Hepatic stellate cell (primary cell): ENCODE data around the gene GPM6B.
"Not testable (repeated sequence)": the region's sequence is repeated elsewhere in the genome, so short reads cannot be mapped to it uniquely, and the experiment has no call there.

Experiments used
- DNase-seq: peaks from one replicate; pipeline ENCODE4 v3.0.0; 2011; ENCODE audit warnings: low spot score

GPM6B gene

GRCh38 chrX:13724878-13725277 is 92.0 kb downstream of the GPM6B start:
- DNase-seq: not testable (repeated sequence)

DNA sequence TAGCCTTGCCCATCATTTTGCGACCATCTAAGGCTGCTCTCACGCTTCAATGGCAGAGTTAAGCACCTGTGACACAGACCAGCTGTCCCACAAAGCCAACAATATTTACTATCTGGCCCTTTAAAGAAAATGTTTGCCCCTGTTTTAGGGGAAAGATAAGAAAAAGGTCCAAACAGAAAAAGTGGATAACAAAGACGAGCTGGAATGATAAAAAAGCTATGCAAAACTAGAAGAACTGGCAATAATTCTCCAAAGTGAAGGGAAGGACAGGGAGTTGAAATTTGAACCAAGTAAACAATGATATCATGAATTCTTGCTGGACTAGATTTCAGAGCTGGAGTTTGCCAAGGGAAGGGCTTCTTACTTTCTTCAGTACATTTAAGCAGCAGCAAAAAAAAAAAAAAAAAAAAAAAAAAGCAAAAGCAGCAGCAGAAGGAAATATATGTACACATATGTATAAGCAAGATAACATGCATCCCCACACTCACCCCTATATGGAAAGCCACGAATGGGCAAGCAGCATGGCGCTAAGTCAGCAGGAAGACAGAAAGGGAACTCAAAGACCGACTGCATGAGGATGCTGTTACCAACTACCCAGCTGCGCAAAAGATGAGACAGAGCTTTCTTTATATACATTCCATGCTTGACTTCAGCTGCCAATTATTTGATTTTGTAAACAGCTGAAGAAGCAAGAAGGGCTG is 94.9 kb downstream of the GPM6B start:
- no peak for DNase-seq

DNA sequence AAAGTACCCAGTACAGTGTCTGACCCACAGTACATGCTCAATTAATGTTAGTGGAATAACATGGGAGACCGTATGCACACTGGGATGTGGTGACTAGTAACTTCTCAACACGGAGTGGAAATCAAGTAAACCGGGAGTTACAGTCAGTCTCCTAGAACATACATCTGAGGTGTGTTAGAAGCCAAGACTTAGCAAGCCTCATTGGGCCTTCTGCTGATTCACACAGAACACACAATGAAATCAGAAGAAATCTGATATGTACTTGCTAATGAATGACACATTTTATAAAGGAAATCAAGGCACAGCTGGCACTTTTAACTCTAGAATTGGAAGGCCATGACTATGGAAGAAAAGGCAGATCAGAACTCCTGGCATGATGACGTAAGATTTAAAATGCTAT is 95.5 kb downstream of the GPM6B start:
- DNase-seq: no peak
